ENCODE data around the gene SMARCAL1. TPM values are rescaled to one million over a fixed set of nuclear protein-coding genes. Genes with fewer than 3 reads are reported as not detected.

SMARCAL1 gene
- total and polyA plus RNA-seq, 2 of the 13 experiments (the other 11 are each of a cell fraction or from before 2014, with no cell fraction given) = 12.7 to 21.3 TPM

GRCh38 chr2:216498379-216499352 lies 86.4 kb downstream of the SMARCAL1 start, which contains the start of gene RPL37A (continued):
- TF ChIP-seq TEF (CRISPR knock-in tag; IDR thresholded peaks at IDR 0.05) = no peak
- no peak for TF ChIP-seq PBX2 (CRISPR knock-in tag; IDR thresholded peaks at IDR 0.05)
- TF ChIP-seq ZFP41 (CRISPR knock-in tag; IDR thresholded peaks at IDR 0.05; ENCODE audit: borderline replicate concordance) = peak; percentile 88; the same call in 1 of the 2 replicates
- TF ChIP-seq NFE2 (CRISPR knock-in tag; IDR thresholded peaks at IDR 0.05) = no peak
- peak; percentile 99 for TF ChIP-seq ZSCAN31 (CRISPR knock-in tag; IDR thresholded peaks at IDR 0.05; ENCODE audit: low read depth)
- no peak for TF ChIP-seq ELK4 (CRISPR knock-in tag; IDR thresholded peaks at IDR 0.05; ENCODE audit: borderline replicate concordance)
- TF ChIP-seq ARID4A (CRISPR knock-in tag; IDR thresholded peaks at IDR 0.05; ENCODE audit: borderline replicate concordance) = peak; percentile 95
- peak; percentile 91 for TF ChIP-seq ZNF335 (CRISPR knock-in tag; IDR thresholded peaks at IDR 0.05)
- TF ChIP-seq KAT2B (IDR thresholded peaks at IDR 0.05; ENCODE audit: borderline replicate concordance, low read depth, low read length) = no peak
- peak; percentile 80; the same call in 1 of the 2 replicates for TF ChIP-seq POGZ (CRISPR knock-in tag; IDR thresholded peaks at IDR 0.05)
- peak; percentile 97 for TF ChIP-seq SALL1 (CRISPR knock-in tag; IDR thresholded peaks at IDR 0.05)
- peak; percentile 90 for TF ChIP-seq ZNF776 (CRISPR knock-in tag; IDR thresholded peaks at IDR 0.05)
- no peak for TF ChIP-seq PREB (CRISPR knock-in tag; IDR thresholded peaks at IDR 0.05)
- TF ChIP-seq ZNF3 (CRISPR knock-in tag; IDR thresholded peaks at IDR 0.05) = no peak; the same call in none of the 2 replicates
- TF ChIP-seq TCF12 (IDR thresholded peaks at IDR 0.05) = no peak
- peak; percentile 0; the same call in 1 of the 2 replicates for TF ChIP-seq TCF12 (CRISPR knock-in tag; IDR thresholded peaks at IDR 0.05)
- TF ChIP-seq ISX (CRISPR knock-in tag; conservative IDR thresholded peaks at IDR 0.05) = no peak
- TF ChIP-seq TCF7L2 (IDR thresholded peaks at IDR 0.05; ENCODE audit: low read depth, low read length) = no peak
- TF ChIP-seq ZNF704 (CRISPR knock-in tag; IDR thresholded peaks at IDR 0.05; ENCODE audit: borderline replicate concordance) = peak; percentile 92
